8988T (cell line): ENCODE results near the gene FSTL1.

Experiments
- DNase-seq: peaks from one replicate; pipeline ENCODE4 v3.0.0; 2011

FSTL1 gene

GRCh38 chr3:120462409-120462959, 11.7 kb upstream of the FSTL1 start:
- DNase-seq, result no peak

GRCh38 chr3:120461416-120461815, 10.6 kb upstream of the FSTL1 start:
- DNase-seq, result no peak

GRCh38 chr3:120460862-120461261, 10.1 kb upstream of the FSTL1 start:
- DNase-seq, result no peak

- DNase-seq, result no peak
These were observed 9.5 kb upstream of the FSTL1 start for GRCh38 chr3:120460181-120460790.

GRCh38 chr3:120459196-120459595, 8.4 kb upstream of the FSTL1 start:
- DNase-seq, result no peak

- no peak for DNase-seq
These were observed 7.0 kb upstream of the FSTL1 start for GRCh38 chr3:120457827-120458226.

GRCh38 chr3:120454076-120454689, 3.4 kb upstream of the FSTL1 start:
- DNase-seq, result no peak

- DNase-seq, result no peak
These were observed 2.0 kb upstream of the FSTL1 start for GRCh38 chr3:120452816-120453215.

- DNase-seq, result no peak
These were observed 1.0 kb upstream of the FSTL1 start for GRCh38 chr3:120451806-120452205.

- DNase-seq, result no peak
These were observed 525 bp upstream of the FSTL1 start for GRCh38 chr3:120451272-120451761.

GRCh38 chr3:120449701-120450599, 842 bp downstream of the FSTL1 start:
- peak; percentile 53 for DNase-seq

GRCh38 chr3:120449251-120449650, 1.5 kb downstream of the FSTL1 start:
- no peak for DNase-seq

- DNase-seq, result peak; percentile 26
These were observed 2.0 kb downstream of the FSTL1 start for GRCh38 chr3:120448756-120449155.

GRCh38 chr3:120446891-120447668, 3.7 kb downstream of the FSTL1 start:
- DNase-seq, result no peak

GRCh38 chr3:120445654-120446053, 5.1 kb downstream of the FSTL1 start:
- DNase-seq, result no peak

- DNase-seq, result no peak
These were observed 7.1 kb downstream of the FSTL1 start for GRCh38 chr3:120443626-120444123.

- DNase-seq, result no peak
These were observed 7.7 kb downstream of the FSTL1 start for GRCh38 chr3:120442975-120443517.

- no peak for DNase-seq
These were observed 9.0 kb downstream of the FSTL1 start for GRCh38 chr3:120441776-120442175.

GRCh38 chr3:120440762-120441161, 10.0 kb downstream of the FSTL1 start:
- DNase-seq, result no peak

GRCh38 chr3:120440001-120440703, 10.6 kb downstream of the FSTL1 start:
- no peak for DNase-seq

- no peak for DNase-seq
These were observed 12.0 kb downstream of the FSTL1 start for GRCh38 chr3:120438665-120439370.
